Fibroblast of lung (primary cell): ENCODE data around the gene CACYBP.

Source experiments
- CTCF ChIP-seq, 2 donors: IDR thresholded peaks in 1 of 2; conservative IDR thresholded peaks in 1 of 2; 1 replicate in 1 of 2; 2 replicates in 1 of 2; pipeline ENCODE4 v1.5.1; 2011 to 2012; ENCODE audit warnings: low read length in 2 of 2, control low read depth in 1 of 2, inconsistent platforms in 1 of 2, low read depth in 1 of 2, mild to moderate bottlenecking in 1 of 2
- EZH2 ChIP-seq: IDR thresholded peaks from 2 replicates; pipeline ENCODE4 v1.5.1; 2012; ENCODE audit warnings: low read length, control low read depth, mild to moderate bottlenecking; ENCODE audit errors: missing control alignments

- TF ChIP-seq CTCF (conservative IDR thresholded peaks at IDR 0.05 in 1 of 2, IDR thresholded peaks at IDR 0.05 in 1 of 2; ENCODE audit: low read depth in 1 of 2, low read length in 2 of 2) (no peak), EZH2 (no peak)
Observed at GRCh38 chr1:174953285-174954072, 46.3 kb upstream of the CACYBP start.
